ENCODE results near the gene CENPK. TPM values are rescaled to one million over a fixed set of nuclear protein-coding genes. Genes with fewer than 3 reads are reported as not detected.
A peak's percentile ranks its signal among the peaks of the same experiment; 100 is the strongest.

The CENPK gene
- total and polyA plus RNA-seq, 2 of the 8 experiments (the other 6 are each of a cell fraction or from before 2014, with no cell fraction given), result 13.3 to 50.9 TPM

GRCh38 chr5:65482736-65483545, 80.0 kb downstream of the CENPK start:
- H3K27ac ChIP-seq (ENCODE audit: low read depth, low read length), result peak overlapping the region; percentile 84
- TF ChIP-seq BRCA1 (IDR thresholded peaks at IDR 0.05; ENCODE audit: low read depth, low read length), result no peak
- TF ChIP-seq RNF2 (IDR thresholded peaks at IDR 0.05; ENCODE audit: borderline replicate concordance, low read depth, low read length, missing control alignments, poor library complexity, severe bottlenecking), result no peak
- TF ChIP-seq TAF1 (IDR thresholded peaks at IDR 0.05; ENCODE audit: low read depth, low read length), result 0 out of 2 replicates have a peak, but pooled peaks have one; percentile 41
- TF ChIP-seq SIN3A (conservative IDR thresholded peaks at IDR 0.05 in 1 of 2, IDR thresholded peaks at IDR 0.05 in 1 of 2; ENCODE audit: low read depth in 1 of 2, low read length in 2 of 2), result peak in 1 of 2 experiments; percentile 51; a peak in 1 of 4 replicates
- TF ChIP-seq USF2 (IDR thresholded peaks at IDR 0.05; ENCODE audit: low read length), result no peak
- no peak for TF ChIP-seq GABPA (IDR thresholded peaks at IDR 0.05; ENCODE audit: borderline replicate concordance, insufficient read depth, low read length)
- no peak for TF ChIP-seq POLR2AphosphoS5 (IDR thresholded peaks at IDR 0.05; ENCODE audit: low read depth, low read length)
- TF ChIP-seq CBX5 (IDR thresholded peaks at IDR 0.05; ENCODE audit: low read depth, low read length), result no peak

More at GRCh38 chr5:65482736-65483545, 80.0 kb downstream of the CENPK start:
- ChIA-PET CTCF (ENCODE audit: partially characterized antibody) (interaction anchor here (0.6 to 6.6 kb wide), 41 partner anchors 8 to 1371 kb away, joined by 3 to 63 read pairs (median 4); no protein-coding TSS in a partner anchor), POLR2A (ENCODE audit: partially characterized antibody) (interaction anchor here (0.7 to 1.3 kb wide), 6 partner anchors 12 to 837 kb away, joined by 3 to 7 read pairs (median 3); no protein-coding TSS in a partner anchor)
- peak overlapping the region; percentile 1 for H2BK120ac ChIP-seq (replicated peaks; ENCODE audit: low read depth, low read length)
- peaks cover 0 to 3% of the 10 kb centered on the region in 2 experiments; a peak in 1 of 4 replicates for H3K9me3 ChIP-seq (ENCODE audit: insufficient read depth in 2 of 2, low read depth in 1 of 2, low read length in 1 of 2)
- no peak overlapping the region; the same call in 1 of the 2 replicates for H3K18ac ChIP-seq (ENCODE audit: extremely low read depth, low read length)
- H3K14ac ChIP-seq (ENCODE audit: insufficient read length), result no peak overlapping the region
- H3K4me2 ChIP-seq (ENCODE audit: insufficient read depth in 1 of 2, low read depth in 2 of 2, low read length in 2 of 2), result peak overlapping the region; percentile 61 to 81
- H2AK5ac ChIP-seq (ENCODE audit: low read depth, low read length), result no peak overlapping the region
- H4K5ac ChIP-seq (ENCODE audit: insufficient read length, low read depth, low read length), result no peak overlapping the region
- no peaks in the 10 kb centered on the region for H4K20me1 ChIP-seq (replicated peaks in 1 of 2; ENCODE audit: control insufficient read depth in 1 of 2, insufficient read depth in 2 of 2, low read length in 2 of 2)
- H3K4me3 ChIP-seq (ENCODE audit: extremely low read depth in 1 of 4, insufficient read depth in 2 of 4, low read depth in 3 of 4, low read length in 4 of 4), result peak overlapping the region; percentile 50 to 79 (median 60)
- no peak overlapping the region for H3K56ac ChIP-seq (replicated peaks; ENCODE audit: insufficient read length, low read depth, low read length)
- 11% methylated on average over 11 of the region's 12 CpGs; no CpG with 5 or more reads in 1 of the 2 experiments for WGBS, 2 experiments (ENCODE audit: extremely low coverage in 1 of 2, insufficient coverage in 1 of 2, insufficient read length in 1 of 2, insufficient replicate concordance in 2 of 2, low coverage in 1 of 2, low lambda C conversion rate in 2 of 2, missing lambda C conversion rate in 1 of 2)
- peak overlapping the region; percentile 98 for H2AFZ ChIP-seq (ENCODE audit: low read length)
- FAIRE-seq (peak; percentile 60), DNase-seq (ENCODE audit: low read depth in 1 of 2, low spot score in 2 of 2) (peak in 1 of 2 experiments; percentile 46)
- H4K8ac ChIP-seq (ENCODE audit: extremely low read depth, insufficient read depth, low read length), result no peak overlapping the region
- H2BK20ac ChIP-seq (ENCODE audit: low read length), result no peak overlapping the region; the same call in 1 of the 2 replicates
- no peaks in the 10 kb centered on the region for H3K79me2 ChIP-seq (ENCODE audit: control insufficient read depth in 1 of 2, insufficient read depth in 2 of 2, low read length in 2 of 2)
- peaks cover 0 to 11% (median 6%) of the 10 kb centered on the region in 4 experiments; a peak in 4 of 7 replicates for H3K4me1 ChIP-seq (replicated peaks in 1 of 4; ENCODE audit: control insufficient read depth in 3 of 4, insufficient read depth in 4 of 4, low read length in 3 of 4)
- peak overlapping the region; percentile 40 to 59 (median 50); a peak in 5 of 7 replicates for H3K9ac ChIP-seq (replicated peaks in 1 of 4; ENCODE audit: extremely low read depth in 1 of 4, low read depth in 3 of 4, low read length in 3 of 4)
- H4K91ac ChIP-seq (replicated peaks; ENCODE audit: insufficient read length, low read length), result peak overlapping the region; percentile 16
- H3K27me3 ChIP-seq (replicated peaks in 1 of 4; ENCODE audit: control insufficient read depth in 3 of 4, extremely low read depth in 1 of 4, insufficient read depth in 3 of 4, low read length in 3 of 4), result no peaks in the 10 kb centered on the region
- no peak overlapping the region for H3K4ac ChIP-seq (replicated peaks; ENCODE audit: insufficient read length, low read depth, low read length)
- no peaks in the 10 kb centered on the region for H3K79me1 ChIP-seq (ENCODE audit: low read depth, low read length)
- H2BK12ac ChIP-seq (ENCODE audit: low read depth, low read length), result peak overlapping the region; percentile 40; the same call in 1 of the 2 replicates
- no peaks in the 10 kb centered on the region for H3K36me3 ChIP-seq (ENCODE audit: control insufficient read depth in 2 of 4, insufficient read depth in 4 of 4, low read length in 3 of 4)
- no peak overlapping the region for H2BK15ac ChIP-seq (ENCODE audit: low read length)
- H3K23ac ChIP-seq (ENCODE audit: insufficient read length), result no peak overlapping the region
- H3K23me2 ChIP-seq (ENCODE audit: low read depth, low read length), result peaks cover 15% of the 10 kb centered on the region
- H2BK5ac ChIP-seq (ENCODE audit: low read depth, low read length), result no peak overlapping the region

Measured in H1 (cell line).